Hematopoietic multipotent progenitor cell treated with erythropoietin and hydrocortisone succinate and interleukin-3 and kit ligand, for 17 days (in vitro differentiated cells): ENCODE data around the gene MICALL1.
"Not testable (repeated sequence)": the region's sequence is repeated elsewhere in the genome, so short reads cannot be mapped to it uniquely, and the experiment has no call there.

ENCODE experiments used
- DNase-seq: peaks from one replicate; pipeline ENCODE4 v3.0.0-alpha.2; 2015; ENCODE audit warnings: low spot score

Gene MICALL1

GRCh38 chr22:37930270-37930951, 24.3 kb downstream of the MICALL1 start:
- DNase-seq: peak; percentile 29

- no peak for DNase-seq
These were observed 24.9 kb downstream of the MICALL1 start for GRCh38 chr22:37930952-37931440.

GRCh38 chr22:37931893-37932389, 25.8 kb downstream of the MICALL1 start:
- DNase-seq: no peak

- DNase-seq: no peak
These were observed 26.3 kb downstream of the MICALL1 start for GRCh38 chr22:37932401-37932800.

GRCh38 chr22:37932821-37933578, 26.9 kb downstream of the MICALL1 start:
- no peak for DNase-seq

- peak; percentile 84 for DNase-seq
These were observed 27.7 kb downstream of the MICALL1 start for GRCh38 chr22:37933711-37934376.

- DNase-seq: peak; percentile 2
These were observed 34.7 kb downstream of the MICALL1 start for GRCh38 chr22:37940698-37941376.

GRCh38 chr22:37942133-37942532, 36.0 kb downstream of the MICALL1 start:
- no peak for DNase-seq

GRCh38 chr22:37943136-37943824, 37.2 kb downstream of the MICALL1 start:
- peak; percentile 2 for DNase-seq

GRCh38 chr22:37943825-37944198, 37.7 kb downstream of the MICALL1 start:
- DNase-seq: no peak

- not testable (repeated sequence) for DNase-seq
These were observed 38.3 kb downstream of the MICALL1 start for GRCh38 chr22:37944423-37944822.

- DNase-seq: peak; percentile 2
These were observed 41.2 kb downstream of the MICALL1 start for GRCh38 chr22:37947142-37947795.

- no peak for DNase-seq
These were observed 45.2 kb downstream of the MICALL1 start for GRCh38 chr22:37951305-37951704.

- DNase-seq: not testable (repeated sequence)
These were observed 46.5 kb downstream of the MICALL1 start for GRCh38 chr22:37952629-37953028.

GRCh38 chr22:37953062-37953436, 47.0 kb downstream of the MICALL1 start:
- DNase-seq: no peak

GRCh38 chr22:37953437-37954179, 47.5 kb downstream of the MICALL1 start, which contains the start of the genes C22orf23 and POLR2F:
TSS of gene C22orf23 (minus strand) at chr22:37953601. CDS start at chr22:37953149, 452 bp downstream.
TSS of gene POLR2F (plus strand) at chr22:37953699. CDS start at chr22:37953788, 89 bp downstream.
- DNase-seq: peak; percentile 99

GRCh38 chr22:37954686-37955085, 48.6 kb downstream of the MICALL1 start:
- DNase-seq: no peak

- DNase-seq: not testable (repeated sequence)
These were observed 49.8 kb downstream of the MICALL1 start for GRCh38 chr22:37955825-37956397.

GRCh38 chr22:37957232-37957631, 51.1 kb downstream of the MICALL1 start:
- no peak for DNase-seq
